Measurements from ENCODE around the gene XPA. TPM values are rescaled to one million over a fixed set of nuclear protein-coding genes. Genes with fewer than 3 reads are reported as not detected.

Gene XPA
- total and polyA plus RNA-seq, 2 of the 13 experiments (the other 11 are each of a cell fraction or from before 2014, with no cell fraction given): 2.3 to 15.2 TPM

DNA sequence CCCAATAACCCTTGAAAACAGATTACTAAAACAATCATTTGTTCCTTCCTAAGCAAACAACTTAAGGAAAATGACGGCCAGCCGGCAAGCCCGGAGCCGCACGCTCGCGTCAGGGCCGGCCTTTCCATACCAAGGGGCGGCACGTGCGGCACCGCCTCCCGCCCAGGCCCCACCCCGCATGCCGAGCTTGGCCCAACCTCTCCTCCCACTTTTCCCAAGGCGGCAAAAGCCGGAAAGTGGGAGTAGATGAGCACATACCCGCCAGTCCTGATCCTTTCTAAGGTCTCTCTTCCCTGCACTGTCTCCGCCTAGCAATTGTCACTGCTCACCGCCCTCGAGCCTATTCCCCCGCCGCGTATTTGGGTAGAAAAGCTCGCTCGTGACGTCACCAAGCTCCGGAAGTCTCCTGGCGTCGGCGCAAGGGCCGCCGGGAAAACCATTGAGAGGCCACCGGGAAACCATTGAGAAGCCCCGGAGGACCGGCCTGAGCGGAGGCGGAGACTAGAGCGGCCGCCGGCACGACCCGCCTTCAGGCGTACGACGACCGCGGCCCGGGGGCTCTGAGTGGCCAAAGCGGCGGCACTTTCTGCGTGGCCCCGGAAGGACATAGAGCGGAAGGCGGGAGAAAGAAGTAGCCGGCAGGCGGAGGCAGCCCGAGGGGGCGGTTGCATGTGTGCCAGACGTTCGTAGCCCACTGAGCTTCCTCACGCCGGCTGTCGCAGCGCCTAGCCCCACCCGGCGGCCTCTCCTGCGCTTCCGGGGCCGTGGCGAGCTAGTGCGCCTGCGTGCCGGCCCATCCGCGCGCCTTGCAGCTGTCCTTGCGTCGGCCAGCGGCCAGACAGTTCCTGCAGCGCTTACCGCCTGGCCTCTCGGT lies 63.9 kb downstream of the XPA start, which contains the start of the genes NCBP1 and TSTD2 (continued):
- TF ChIP-seq, protein P1, sequence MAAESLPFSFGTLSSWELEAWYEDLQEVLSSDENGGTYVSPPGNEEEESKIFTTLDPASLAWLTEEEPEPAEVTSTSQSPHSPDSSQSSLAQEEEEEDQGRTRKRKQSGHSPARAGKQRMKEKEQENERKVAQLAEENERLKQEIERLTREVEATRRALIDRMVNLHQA (CRISPR knock-in tag; IDR thresholded peaks at IDR 0.05): no peak
- TF ChIP-seq HNRNPUL1 (IDR thresholded peaks at IDR 0.05; ENCODE audit: low read depth, low read length): no peak
- TF ChIP-seq NCOA2 (CRISPR knock-in tag; IDR thresholded peaks at IDR 0.05): no peak
- 0 out of 2 replicates have a peak, but pooled peaks have one; percentile 5 for TF ChIP-seq ZSCAN9 (CRISPR knock-in tag; IDR thresholded peaks at IDR 0.05; ENCODE audit: borderline replicate concordance)
- TF ChIP-seq ZNF33B (CRISPR knock-in tag; IDR thresholded peaks at IDR 0.05): peak; percentile 18; the same call in 1 of the 2 replicates
- TF ChIP-seq ZNF713 (CRISPR knock-in tag; IDR thresholded peaks at IDR 0.05): no peak
- TF ChIP-seq REXO4 (CRISPR knock-in tag; IDR thresholded peaks at IDR 0.05; ENCODE audit: borderline replicate concordance): no peak
- no peak for TF ChIP-seq ELF3 (CRISPR knock-in tag; IDR thresholded peaks at IDR 0.05)
- TF ChIP-seq, protein P2, sequence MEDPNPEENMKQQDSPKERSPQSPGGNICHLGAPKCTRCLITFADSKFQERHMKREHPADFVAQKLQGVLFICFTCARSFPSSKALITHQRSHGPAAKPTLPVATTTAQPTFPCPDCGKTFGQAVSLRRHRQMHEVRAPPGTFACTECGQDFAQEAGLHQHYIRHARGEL (CRISPR knock-in tag; IDR thresholded peaks at IDR 0.05): 0 out of 2 replicates have a peak, but pooled peaks have one; percentile 16
- peak; percentile 86 for TF ChIP-seq ASH2L (IDR thresholded peaks at IDR 0.05; ENCODE audit: insufficient read length, low read depth, low read length)
- TF ChIP-seq, protein P3, sequence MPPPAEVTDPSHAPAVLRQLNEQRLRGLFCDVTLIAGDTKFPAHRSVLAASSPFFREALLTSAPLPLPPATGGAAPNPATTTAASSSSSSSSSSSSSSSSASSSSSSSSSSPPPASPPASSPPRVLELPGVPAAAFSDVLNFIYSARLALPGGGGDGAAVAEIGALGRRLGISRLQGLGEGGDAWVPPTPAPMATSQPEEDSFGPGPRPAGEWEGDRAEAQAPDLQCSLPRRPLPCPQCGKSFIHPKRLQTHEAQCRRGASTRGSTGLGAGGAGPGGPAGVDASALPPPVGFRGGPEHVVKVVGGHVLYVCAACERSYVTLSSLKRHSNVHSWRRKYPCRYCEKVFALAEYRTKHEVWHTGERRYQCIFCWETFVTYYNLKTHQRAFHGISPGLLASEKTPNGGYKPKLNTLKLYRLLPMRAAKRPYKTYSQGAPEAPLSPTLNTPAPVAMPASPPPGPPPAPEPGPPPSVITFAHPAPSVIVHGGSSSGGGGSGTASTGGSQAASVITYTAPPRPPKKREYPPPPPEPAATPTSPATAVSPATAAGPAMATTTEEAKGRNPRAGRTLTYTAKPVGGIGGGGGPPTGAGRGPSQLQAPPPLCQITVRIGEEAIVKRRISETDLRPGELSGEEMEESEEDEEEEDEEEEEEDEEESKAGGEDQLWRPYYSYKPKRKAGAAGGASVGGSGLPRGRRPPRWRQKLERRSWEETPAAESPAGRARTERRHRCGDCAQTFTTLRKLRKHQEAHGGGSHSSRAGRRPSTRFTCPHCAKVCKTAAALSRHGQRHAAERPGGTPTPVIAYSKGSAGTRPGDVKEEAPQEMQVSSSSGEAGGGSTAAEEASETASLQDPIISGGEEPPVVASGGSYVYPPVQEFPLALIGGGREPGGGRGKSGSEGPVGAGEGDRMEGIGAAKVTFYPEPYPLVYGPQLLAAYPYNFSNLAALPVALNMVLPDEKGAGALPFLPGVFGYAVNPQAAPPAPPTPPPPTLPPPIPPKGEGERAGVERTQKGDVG (CRISPR knock-in tag; IDR thresholded peaks at IDR 0.05; ENCODE audit: borderline replicate concordance): no peak
- no peak for TF ChIP-seq ZIK1 (CRISPR knock-in tag; IDR thresholded peaks at IDR 0.05; ENCODE audit: borderline replicate concordance, low read depth)
- no peak for TF ChIP-seq ZNF20 (CRISPR knock-in tag; IDR thresholded peaks at IDR 0.05)
- no peak for TF ChIP-seq PCBP1 (IDR thresholded peaks at IDR 0.05; ENCODE audit: borderline replicate concordance, low read depth, low read length)
- no peak for TF ChIP-seq HES4 (CRISPR knock-in tag; IDR thresholded peaks at IDR 0.05; ENCODE audit: borderline replicate concordance)
- TF ChIP-seq TEAD2 (CRISPR knock-in tag; IDR thresholded peaks at IDR 0.05): no peak
- TF ChIP-seq HOXA5 (CRISPR knock-in tag; IDR thresholded peaks at IDR 0.05): peak; percentile 33; the same call in 1 of the 2 replicates
- TF ChIP-seq ZMYM3 (CRISPR knock-in tag; IDR thresholded peaks at IDR 0.05): peak; percentile 39; the same call in 1 of the 2 replicates
- TF ChIP-seq, protein P4, sequence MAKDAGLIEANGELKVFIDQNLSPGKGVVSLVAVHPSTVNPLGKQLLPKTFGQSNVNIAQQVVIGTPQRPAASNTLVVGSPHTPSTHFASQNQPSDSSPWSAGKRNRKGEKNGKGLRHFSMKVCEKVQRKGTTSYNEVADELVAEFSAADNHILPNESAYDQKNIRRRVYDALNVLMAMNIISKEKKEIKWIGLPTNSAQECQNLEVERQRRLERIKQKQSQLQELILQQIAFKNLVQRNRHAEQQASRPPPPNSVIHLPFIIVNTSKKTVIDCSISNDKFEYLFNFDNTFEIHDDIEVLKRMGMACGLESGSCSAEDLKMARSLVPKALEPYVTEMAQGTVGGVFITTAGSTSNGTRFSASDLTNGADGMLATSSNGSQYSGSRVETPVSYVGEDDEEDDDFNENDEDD (CRISPR knock-in tag; IDR thresholded peaks at IDR 0.05; ENCODE audit: borderline replicate concordance): peak; percentile 87; the same call in 1 of the 2 replicates
- no peak for TF ChIP-seq SETDB1 (CRISPR knock-in tag; IDR thresholded peaks at IDR 0.05; ENCODE audit: borderline replicate concordance)
- TF ChIP-seq MYNN (CRISPR knock-in tag; IDR thresholded peaks at IDR 0.05; ENCODE audit: low read depth): peak; percentile 28; the same call in 1 of the 2 replicates
- peak; percentile 77; the same call in 1 of the 2 replicates for TF ChIP-seq KLF12 (CRISPR knock-in tag; IDR thresholded peaks at IDR 0.05; ENCODE audit: borderline replicate concordance)
- no peak for TF ChIP-seq MIXL1 (CRISPR knock-in tag; IDR thresholded peaks at IDR 0.05)

Data from HepG2 (cell line).